ENCODE measurements around the gene ABI3BP. TPM values are rescaled to one million over a fixed set of nuclear protein-coding genes. Genes with fewer than 3 reads are reported as not detected.

ABI3BP gene
- total RNA-seq, 2 experiments from 2014 or later: not detected

GRCh38 chr3:100761951-100762350 is 231.3 kb downstream of the ABI3BP start:
- intact Hi-C loops (cut with micrococcal nuclease): no loop called here
- Mint-ChIP-seq H3K36me3 (ENCODE audit: low read depth) (no peaks in the 10 kb centered on the region), H3K27me3 (no peaks in the 10 kb centered on the region), H3K9me3 (no peaks in the 10 kb centered on the region), H3K4me3 (no peak overlapping the region), H3K4me1 (ENCODE audit: low read depth) (peaks cover 9% of the 10 kb centered on the region), H3K27ac (no peak overlapping the region)
- ATAC-seq (no peak), DNase-seq (no peak)
- TF ChIP-seq CTCF (IDR thresholded peaks at IDR 0.05): no peak
- CTCF ChIA-PET: interaction anchor here (1.0 to 1.3 kb wide), 3 partner anchors 16 to 24 kb away, joined by 3 to 4 read pairs (median 3); no protein-coding TSS in a partner anchor
- POLR2A ChIA-PET: no interaction called here

- ChIA-PET POLR2A (no interaction called here), CTCF (interaction anchor here (1.0 to 1.3 kb wide), 4 partner anchors 9 to 24 kb away, joined by 3 to 5 read pairs (median 4); no protein-coding TSS in a partner anchor)
- intact Hi-C loops (cut with micrococcal nuclease): no loop called here
- TF ChIP-seq CTCF (IDR thresholded peaks at IDR 0.05): peak; percentile 30
- Mint-ChIP-seq H3K4me3 (no peak overlapping the region), H3K9me3 (no peaks in the 10 kb centered on the region), H3K4me1 (ENCODE audit: low read depth) (peaks cover 9% of the 10 kb centered on the region), H3K27ac (no peak overlapping the region), H3K36me3 (ENCODE audit: low read depth) (no peaks in the 10 kb centered on the region), H3K27me3 (no peaks in the 10 kb centered on the region)
- peak; percentile 45 for DNase-seq
- peak; percentile 86 for ATAC-seq
Observed at GRCh38 chr3:100761211-100761942, 231.8 kb downstream of the ABI3BP start.

GRCh38 chr3:100760377-100760776 is 232.8 kb downstream of the ABI3BP start:
- no peak overlapping the region for H3K4me3 Mint-ChIP-seq
- TF ChIP-seq CTCF (IDR thresholded peaks at IDR 0.05): no peak
- intact Hi-C loops (cut with micrococcal nuclease): no loop called here
- ChIA-PET CTCF (interaction anchor here (0.6 to 1.5 kb wide), 3 partner anchors 34 to 669 kb away, joined by 3 read pairs; no protein-coding TSS in a partner anchor), POLR2A (no interaction called here)
- no peak overlapping the region for H3K27ac Mint-ChIP-seq
- peaks cover under 1% of the 10 kb centered on the region for H3K4me1 Mint-ChIP-seq (ENCODE audit: low read depth)
- H3K36me3 Mint-ChIP-seq (ENCODE audit: low read depth): no peaks in the 10 kb centered on the region
- H3K27me3 Mint-ChIP-seq: no peaks in the 10 kb centered on the region
- H3K9me3 Mint-ChIP-seq: no peaks in the 10 kb centered on the region
- DNase-seq: no peak
- no peak for ATAC-seq

- no peaks in the 10 kb centered on the region for H3K4me1 Mint-ChIP-seq (ENCODE audit: low read depth)
- no peak for TF ChIP-seq CTCF (IDR thresholded peaks at IDR 0.05)
- no peaks in the 10 kb centered on the region for H3K9me3 Mint-ChIP-seq
- DNase-seq: no peak
- no peak overlapping the region for H3K4me3 Mint-ChIP-seq
- H3K27ac Mint-ChIP-seq: no peak overlapping the region
- H3K36me3 Mint-ChIP-seq (ENCODE audit: low read depth): peaks cover 2% of the 10 kb centered on the region
- no peaks in the 10 kb centered on the region for H3K27me3 Mint-ChIP-seq
- ChIA-PET CTCF (interaction anchor here (0.6 to 1.5 kb wide), 3 partner anchors 33 to 323 kb away, joined by 3 read pairs; no protein-coding TSS in a partner anchor), POLR2A (no interaction called here)
- intact Hi-C loops (cut with micrococcal nuclease): no loop called here
- no peak for ATAC-seq
Observed at GRCh38 chr3:100759950-100760349, 233.3 kb downstream of the ABI3BP start.

GRCh38 chr3:100759159-100759558 is 234.1 kb downstream of the ABI3BP start:
- POLR2A ChIA-PET: no interaction called here
- no peaks in the 10 kb centered on the region for H3K9me3 Mint-ChIP-seq

More at GRCh38 chr3:100759159-100759558, 234.1 kb downstream of the ABI3BP start:
- no peak for DNase-seq
- ATAC-seq: no peak
- Mint-ChIP-seq H3K4me3 (no peak overlapping the region), H3K4me1 (ENCODE audit: low read depth) (no peaks in the 10 kb centered on the region), H3K27me3 (no peaks in the 10 kb centered on the region), H3K27ac (no peak overlapping the region), H3K36me3 (ENCODE audit: low read depth) (peaks cover 4% of the 10 kb centered on the region)
- TF ChIP-seq CTCF (IDR thresholded peaks at IDR 0.05): no peak
- intact Hi-C loops (cut with micrococcal nuclease): no loop called here
- CTCF ChIA-PET: interaction anchor here (1.5 kb wide), 1 partner anchor 33 kb away, joined by 3 read pairs; no protein-coding TSS in a partner anchor
